ENCODE measurements around the gene DENND4B.

DENND4B gene

GRCh38 chr1:153945131-153945794 is 1.3 kb downstream of the DENND4B start:
- DNase-seq = no peak

- DNase-seq = no peak
Measured at GRCh38 chr1:153944827-153945117, 1.7 kb downstream of the DENND4B start.

- no peak for DNase-seq
Measured at GRCh38 chr1:153944005-153944826, 2.3 kb downstream of the DENND4B start.

GRCh38 chr1:153942766-153943549 is 3.6 kb downstream of the DENND4B start:
- no peak for DNase-seq

- no peak for DNase-seq
Measured at GRCh38 chr1:153941826-153942725, 4.4 kb downstream of the DENND4B start.

GRCh38 chr1:153940756-153941155 is 5.8 kb downstream of the DENND4B start:
- no peak for DNase-seq

GRCh38 chr1:153939476-153939875 is 7.0 kb downstream of the DENND4B start:
- DNase-seq = no peak

GRCh38 chr1:153938996-153939395 is 7.5 kb downstream of the DENND4B start:
- DNase-seq = no peak

- DNase-seq = no peak
Measured at GRCh38 chr1:153937331-153937730, 9.2 kb downstream of the DENND4B start.

- no peak for DNase-seq
Measured at GRCh38 chr1:153936011-153936802, 10.3 kb downstream of the DENND4B start.

GRCh38 chr1:153934746-153935145 is 11.8 kb downstream of the DENND4B start:
- DNase-seq = no peak

- no peak for DNase-seq
Measured at GRCh38 chr1:153933955-153934354, 12.6 kb downstream of the DENND4B start.

GRCh38 chr1:153933430-153933829 is 13.1 kb downstream of the DENND4B start:
- DNase-seq = no peak

GRCh38 chr1:153932156-153933131 is 14.1 kb downstream of the DENND4B start:
- no peak for DNase-seq

GRCh38 chr1:153929981-153930948 is 16.3 kb downstream of the DENND4B start:
- no peak for DNase-seq

- no peak for DNase-seq
Measured at GRCh38 chr1:153929426-153929825, 17.1 kb downstream of the DENND4B start.

- DNase-seq = no peak
Measured at GRCh38 chr1:153928791-153929341, 17.7 kb downstream of the DENND4B start.

- DNase-seq = no peak
Measured at GRCh38 chr1:153928245-153928644, 18.3 kb downstream of the DENND4B start.

- DNase-seq = no peak
Measured at GRCh38 chr1:153926405-153926804, 20.1 kb downstream of the DENND4B start.
